ENCODE data around the gene NDUFB8. TPM values are rescaled to one million over a fixed set of nuclear protein-coding genes. Genes with fewer than 3 reads are reported as not detected.

The NDUFB8 gene
- total and polyA plus RNA-seq, 7 donors = 168 to 383 (median 221) TPM

GRCh38 chr10:100562008-100562672 is 32.5 kb upstream of the NDUFB8 start:
- no peaks in the 10 kb centered on the region for H3K9me3 ChIP-seq
- peak; percentile 87 to 94 (median 91) for ATAC-seq
- H3K36me3 ChIP-seq (ENCODE audit: insufficient read depth in 1 of 2, low read depth in 1 of 2) = peaks cover 0 to 4% of the 10 kb centered on the region in 2 donors
- TF ChIP-seq, protein P1, sequence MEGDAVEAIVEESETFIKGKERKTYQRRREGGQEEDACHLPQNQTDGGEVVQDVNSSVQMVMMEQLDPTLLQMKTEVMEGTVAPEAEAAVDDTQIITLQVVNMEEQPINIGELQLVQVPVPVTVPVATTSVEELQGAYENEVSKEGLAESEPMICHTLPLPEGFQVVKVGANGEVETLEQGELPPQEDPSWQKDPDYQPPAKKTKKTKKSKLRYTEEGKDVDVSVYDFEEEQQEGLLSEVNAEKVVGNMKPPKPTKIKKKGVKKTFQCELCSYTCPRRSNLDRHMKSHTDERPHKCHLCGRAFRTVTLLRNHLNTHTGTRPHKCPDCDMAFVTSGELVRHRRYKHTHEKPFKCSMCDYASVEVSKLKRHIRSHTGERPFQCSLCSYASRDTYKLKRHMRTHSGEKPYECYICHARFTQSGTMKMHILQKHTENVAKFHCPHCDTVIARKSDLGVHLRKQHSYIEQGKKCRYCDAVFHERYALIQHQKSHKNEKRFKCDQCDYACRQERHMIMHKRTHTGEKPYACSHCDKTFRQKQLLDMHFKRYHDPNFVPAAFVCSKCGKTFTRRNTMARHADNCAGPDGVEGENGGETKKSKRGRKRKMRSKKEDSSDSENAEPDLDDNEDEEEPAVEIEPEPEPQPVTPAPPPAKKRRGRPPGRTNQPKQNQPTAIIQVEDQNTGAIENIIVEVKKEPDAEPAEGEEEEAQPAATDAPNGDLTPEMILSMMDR (IDR thresholded peaks at IDR 0.05) = peak; percentile 72
- peaks cover 0 to 54% (median 26%) of the 10 kb centered on the region in 3 donors for H3K27me3 ChIP-seq (ENCODE audit: insufficient read depth in 3 of 3, low read length in 2 of 3)
- 5 to 7% (median 6%) methylated on average over 45 to 62 of the region's 62 CpGs for WGBS, 3 donors
- peak overlapping the region; percentile 28 for H3K4me3 ChIP-seq
- H3K4me1 ChIP-seq = peaks cover 11% of the 10 kb centered on the region
- H3K27ac ChIP-seq = no peak overlapping the region
- intact Hi-C loops (cut with DNase I) = loop anchor here (5.0 to 10.0 kb wide), 5 partner anchors 180 to 453 kb away; partner anchors contain the start of gene PAX2 (in 1 of the 2)
- DNase-seq = peak; percentile 64 to 78

DNA sequence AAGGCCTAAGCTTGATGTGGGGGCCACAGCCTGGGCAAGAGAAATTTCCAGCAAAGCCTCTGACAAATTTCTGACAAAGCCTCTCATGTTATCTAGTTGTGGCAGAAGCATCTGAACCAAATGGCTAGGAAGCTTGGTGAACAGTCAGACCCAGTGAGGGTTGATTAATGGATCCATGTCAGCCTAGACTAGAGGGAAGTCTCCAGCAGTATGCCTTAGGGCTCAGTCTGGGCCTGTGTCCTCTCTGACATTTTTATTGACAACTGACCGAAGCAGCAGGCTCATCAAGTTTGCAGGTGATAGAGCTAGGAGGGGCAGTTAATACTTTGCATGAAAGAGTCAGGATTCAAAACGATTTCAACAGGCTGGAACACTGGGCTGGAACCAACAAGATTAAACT is 31.3 kb upstream of the NDUFB8 start:
- Histone ChIP-seq H3K27ac (no peak overlapping the region), H3K9me3 (no peaks in the 10 kb centered on the region), H3K4me1 (peaks cover 11% of the 10 kb centered on the region), H3K4me3 (no peak overlapping the region), H3K27me3 (ENCODE audit: insufficient read depth in 3 of 3, low read length in 2 of 3) (peaks cover 0 to 44% (median 20%) of the 10 kb centered on the region in 3 donors), H3K36me3 (ENCODE audit: insufficient read depth in 1 of 2, low read depth in 1 of 2) (peaks cover 0 to 11% of the 10 kb centered on the region in 2 donors)
- DNase-seq = no peak
- intact Hi-C loops (cut with DNase I) = loop anchor here (5.0 to 10.0 kb wide), 5 partner anchors 181 to 454 kb away; partner anchors contain the start of gene PAX2 (in 1 of the 2)
- ATAC-seq = no peak
- 54 to 60% (median 59%) methylated on average over 2 of the region's 2 CpGs for WGBS, 3 donors
- TF ChIP-seq, protein P1 (IDR thresholded peaks at IDR 0.05) = no peak

- ATAC-seq (no peak), DNase-seq (no peak)
- no peak overlapping the region for H3K27ac ChIP-seq
- intact Hi-C loops (cut with DNase I) = loop anchor here (5.0 to 10.0 kb wide), 5 partner anchors 182 to 455 kb away; partner anchors contain the start of gene PAX2 (in 1 of the 2)
- TF ChIP-seq, protein P1 (IDR thresholded peaks at IDR 0.05) = no peak
- H3K27me3 ChIP-seq (ENCODE audit: insufficient read depth in 3 of 3, low read length in 2 of 3) = peaks cover 0 to 37% (median 19%) of the 10 kb centered on the region in 3 donors
- H3K9me3 ChIP-seq = no peaks in the 10 kb centered on the region
- peaks cover 0 to 17% of the 10 kb centered on the region in 2 donors for H3K36me3 ChIP-seq (ENCODE audit: insufficient read depth in 1 of 2, low read depth in 1 of 2)
- H3K4me3 ChIP-seq = no peak overlapping the region
- peaks cover 11% of the 10 kb centered on the region for H3K4me1 ChIP-seq
- 89 to 97% (median 90%) methylated on average over 1 of the region's 1 CpG for WGBS, 3 donors
Measured at GRCh38 chr10:100560248-100560647, 30.6 kb upstream of the NDUFB8 start.

DNA sequence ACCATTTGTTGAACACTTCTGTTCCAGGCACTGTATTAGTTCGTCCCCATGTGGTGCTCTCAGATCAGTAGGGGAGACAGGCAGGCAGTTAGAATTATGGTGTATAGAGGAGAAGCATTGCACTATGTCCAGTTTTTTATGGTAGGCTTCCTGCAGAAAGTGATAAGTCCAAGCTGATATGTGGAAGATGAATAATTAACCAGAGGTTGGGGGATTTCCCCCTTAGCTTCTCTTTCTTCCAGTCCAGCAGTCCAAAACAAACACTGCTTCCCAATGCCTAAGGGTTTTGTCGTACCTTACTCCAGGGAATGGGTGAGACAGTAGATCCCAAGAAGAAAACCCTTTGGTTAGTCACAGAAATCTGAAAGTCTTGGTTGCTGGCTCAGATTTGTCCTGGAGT is 25.2 kb upstream of the NDUFB8 start:
- 91 to 94% (median 94%) methylated on average over 2 of the region's 2 CpGs for WGBS, 3 donors
- intact Hi-C loops (cut with DNase I) = no loop called here
- Histone ChIP-seq H3K9me3 (no peaks in the 10 kb centered on the region), H3K36me3 (ENCODE audit: insufficient read depth in 1 of 2, low read depth in 1 of 2) (peaks cover 0 to 35% of the 10 kb centered on the region in 2 donors), H3K4me1 (no peaks in the 10 kb centered on the region), H3K27me3 (ENCODE audit: insufficient read depth in 3 of 3, low read length in 2 of 3) (peaks cover 0 to 3% (median 0%) of the 10 kb centered on the region in 3 donors), H3K27ac (no peak overlapping the region), H3K4me3 (no peak overlapping the region)
- DNase-seq (no peak), ATAC-seq (no peak)
- TF ChIP-seq, protein P1 (IDR thresholded peaks at IDR 0.05) = no peak
